Non-pigmented ciliary epithelial cell (primary cell): ENCODE measurements around the gene TNFSF15.
"Not testable (repeated sequence)": the region's sequence is repeated elsewhere in the genome, so short reads cannot be mapped to it uniquely, and the experiment has no call there.

Experiments used
- DNase-seq: peaks from one replicate; pipeline ENCODE4 v3.0.0-alpha.2; 2010; ENCODE audit warnings: low read depth

Gene TNFSF15

GRCh38 chr9:114754581-114754980 is 51.3 kb downstream of the TNFSF15 start:
- DNase-seq: no peak

GRCh38 chr9:114746591-114747346 is 59.1 kb downstream of the TNFSF15 start:
- no peak for DNase-seq

GRCh38 chr9:114745879-114746550 is 59.8 kb downstream of the TNFSF15 start:
- no peak for DNase-seq

- DNase-seq: no peak
These were observed 60.6 kb downstream of the TNFSF15 start for GRCh38 chr9:114745108-114745848.

GRCh38 chr9:114743446-114743845 is 62.4 kb downstream of the TNFSF15 start:
- no peak for DNase-seq

DNA sequence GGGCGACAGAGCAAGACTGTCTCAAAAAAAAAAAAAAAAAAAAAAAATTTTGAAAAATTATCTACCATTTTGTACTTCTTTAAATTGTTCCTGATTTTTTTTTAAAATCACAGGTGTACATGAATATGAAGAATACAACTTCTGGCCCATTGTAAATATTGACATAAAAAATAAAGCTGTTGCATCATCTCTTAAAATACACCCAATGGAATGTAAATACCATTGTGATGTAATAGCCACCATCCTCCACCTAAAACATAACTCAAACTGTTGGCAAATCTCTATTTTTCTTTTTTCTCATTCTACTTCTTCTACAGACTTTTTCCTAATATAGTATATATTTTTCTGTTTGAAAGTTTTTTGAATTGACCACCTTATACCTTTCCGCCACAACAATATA is 62.9 kb downstream of the TNFSF15 start:
- no peak for DNase-seq

DNA sequence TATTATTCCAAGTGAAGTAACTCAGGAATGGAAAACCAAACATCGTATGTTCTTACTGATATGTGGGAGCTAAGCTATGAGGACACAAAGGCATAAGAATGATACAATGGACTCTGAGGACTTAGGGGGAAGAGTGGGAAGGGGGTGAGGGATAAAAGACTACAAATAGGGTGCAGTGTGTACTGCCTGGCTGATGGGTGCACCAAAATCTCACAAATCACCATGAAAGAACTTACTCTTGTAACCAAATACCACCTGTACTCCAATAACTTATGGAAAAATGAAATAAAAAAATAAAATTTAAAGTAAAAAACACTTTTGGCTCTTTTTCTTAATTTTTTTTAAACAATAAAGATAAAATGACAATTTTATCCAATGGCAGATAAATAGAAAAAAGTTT is 64.3 kb downstream of the TNFSF15 start:
- not testable (repeated sequence) for DNase-seq

- DNase-seq: peak; percentile 56
These were observed 67.1 kb downstream of the TNFSF15 start for GRCh38 chr9:114738581-114739316.

DNA sequence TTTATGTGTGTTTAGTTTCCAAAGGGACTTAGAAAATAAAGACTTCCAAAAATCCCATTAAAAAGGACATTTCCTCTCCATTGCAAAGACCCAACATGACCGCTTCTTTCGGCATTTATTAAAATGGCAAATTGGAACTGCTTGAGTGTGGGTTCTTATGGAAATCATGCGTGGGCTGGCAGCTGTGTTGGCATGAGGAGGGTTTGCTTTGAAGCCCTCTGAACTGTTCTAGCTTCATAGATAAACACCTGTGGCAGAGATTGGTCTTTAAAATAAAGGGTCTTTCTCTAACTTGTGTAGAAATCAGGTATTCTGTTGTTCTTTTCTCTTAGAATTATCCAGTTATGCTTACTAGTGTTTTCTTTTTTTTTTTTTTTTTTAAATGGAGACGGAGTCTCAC is 68.0 kb downstream of the TNFSF15 start:
- DNase-seq: no peak

DNA sequence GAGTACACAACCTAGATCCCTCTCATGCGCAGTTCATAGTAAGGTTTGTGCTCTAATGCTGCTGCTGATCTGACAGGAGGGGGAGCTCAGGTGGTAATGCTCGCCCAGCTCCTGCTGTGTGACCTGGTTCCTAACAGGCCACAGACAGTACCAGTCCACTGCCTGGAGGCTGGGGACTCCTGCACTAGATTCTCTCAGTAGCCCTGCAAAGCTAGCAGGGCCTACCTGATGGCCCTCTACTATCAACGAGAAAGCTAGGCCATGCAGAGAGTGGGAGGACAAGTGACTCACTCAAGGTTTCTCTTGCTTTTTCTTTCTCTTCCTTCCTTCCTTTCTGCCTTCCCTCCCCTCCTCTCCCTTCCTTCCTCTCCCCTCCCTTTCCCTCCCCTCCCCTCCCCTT is 68.7 kb downstream of the TNFSF15 start:
- DNase-seq: no peak

GRCh38 chr9:114735704-114736103 is 70.1 kb downstream of the TNFSF15 start:
- DNase-seq: no peak

DNA sequence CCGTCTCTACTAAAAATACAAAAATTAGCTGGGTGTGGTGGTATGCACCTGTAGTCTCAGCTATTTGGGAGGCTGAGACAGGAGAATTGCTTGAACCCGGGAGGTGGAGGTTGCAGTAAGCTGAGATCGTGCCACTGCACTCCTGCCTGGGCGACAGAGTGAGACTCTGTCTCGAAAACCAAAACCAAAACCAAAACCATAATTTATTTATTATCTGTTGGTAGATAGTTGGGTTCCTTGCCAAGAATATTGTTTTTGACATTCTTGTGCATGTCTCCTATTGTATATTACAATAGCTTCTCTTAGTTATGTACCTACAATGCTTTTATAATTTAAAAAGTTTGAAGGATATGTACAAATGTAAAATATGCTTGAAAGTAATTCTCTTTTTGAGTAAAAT is 70.7 kb downstream of the TNFSF15 start:
- not testable (repeated sequence) for DNase-seq
